Measurements from ENCODE around the gene GLIS1. TPM values are rescaled to one million over a fixed set of nuclear protein-coding genes. Genes with fewer than 3 reads are reported as not detected.

GLIS1 gene
- total RNA-seq, 1 experiment from 2014 or later: 0.42 TPM

GRCh38 chr1:53540604-53541262, 198.2 kb downstream of the GLIS1 start:
- DNase-seq: no peak
- Histone ChIP-seq H3K36me3 (replicated peaks; ENCODE audit: control insufficient read depth, insufficient read depth, low read length) (no peaks in the 10 kb centered on the region), H3K4me3 (ENCODE audit: insufficient read depth, low read depth, low read length) (no peak overlapping the region)

GRCh38 chr1:53539711-53540603, 199.0 kb downstream of the GLIS1 start:
- H3K4me3 ChIP-seq (ENCODE audit: insufficient read depth, low read depth, low read length): no peak overlapping the region
- H3K36me3 ChIP-seq (replicated peaks; ENCODE audit: control insufficient read depth, insufficient read depth, low read length): no peaks in the 10 kb centered on the region
- peak; percentile 64 for DNase-seq
- H3K27me3 ChIP-seq (ENCODE audit: control insufficient read depth, insufficient read depth, low read length): no peaks in the 10 kb centered on the region

More at GRCh38 chr1:53540604-53541262, 198.2 kb downstream of the GLIS1 start:
- no peaks in the 10 kb centered on the region for H3K27me3 ChIP-seq (ENCODE audit: control insufficient read depth, insufficient read depth, low read length)

GRCh38 chr1:53539226-53539625, 199.7 kb downstream of the GLIS1 start:
- H3K4me3 ChIP-seq (ENCODE audit: insufficient read depth, low read depth, low read length): no peak overlapping the region
- peaks cover 2% of the 10 kb centered on the region; the same call in 1 of the 2 replicates for H3K27me3 ChIP-seq (ENCODE audit: control insufficient read depth, insufficient read depth, low read length)
- no peaks in the 10 kb centered on the region for H3K36me3 ChIP-seq (replicated peaks; ENCODE audit: control insufficient read depth, insufficient read depth, low read length)
- DNase-seq: no peak

- Histone ChIP-seq H3K4me3 (ENCODE audit: insufficient read depth, low read depth, low read length) (no peak overlapping the region), H3K36me3 (replicated peaks; ENCODE audit: control insufficient read depth, insufficient read depth, low read length) (no peaks in the 10 kb centered on the region), H3K27me3 (ENCODE audit: control insufficient read depth, insufficient read depth, low read length) (peaks cover 2% of the 10 kb centered on the region; the same call in 1 of the 2 replicates)
- DNase-seq: no peak
Measured at GRCh38 chr1:53536606-53537005, 202.4 kb downstream of the GLIS1 start.

- Histone ChIP-seq H3K27me3 (ENCODE audit: control insufficient read depth, insufficient read depth, low read length) (peaks cover 2% of the 10 kb centered on the region; the same call in 1 of the 2 replicates), H3K4me3 (ENCODE audit: insufficient read depth, low read depth, low read length) (no peak overlapping the region), H3K36me3 (replicated peaks; ENCODE audit: control insufficient read depth, insufficient read depth, low read length) (no peaks in the 10 kb centered on the region)
- DNase-seq: no peak
Measured at GRCh38 chr1:53535846-53536245, 203.1 kb downstream of the GLIS1 start.

- no peak overlapping the region for H3K4me3 ChIP-seq (ENCODE audit: insufficient read depth, low read depth, low read length)
- H3K36me3 ChIP-seq (replicated peaks; ENCODE audit: control insufficient read depth, insufficient read depth, low read length): no peaks in the 10 kb centered on the region
- no peak for DNase-seq
- peaks cover 2% of the 10 kb centered on the region; the same call in 1 of the 2 replicates for H3K27me3 ChIP-seq (ENCODE audit: control insufficient read depth, insufficient read depth, low read length)
Measured at GRCh38 chr1:53535226-53535625, 203.7 kb downstream of the GLIS1 start.

- DNase-seq: no peak
- Histone ChIP-seq H3K36me3 (replicated peaks; ENCODE audit: control insufficient read depth, insufficient read depth, low read length) (no peaks in the 10 kb centered on the region), H3K27me3 (ENCODE audit: control insufficient read depth, insufficient read depth, low read length) (peaks cover 2% of the 10 kb centered on the region; the same call in 1 of the 2 replicates), H3K4me3 (ENCODE audit: insufficient read depth, low read depth, low read length) (no peak overlapping the region)
Measured at GRCh38 chr1:53532912-53533311, 206.1 kb downstream of the GLIS1 start.

- Histone ChIP-seq H3K36me3 (replicated peaks; ENCODE audit: control insufficient read depth, insufficient read depth, low read length) (no peaks in the 10 kb centered on the region), H3K4me3 (ENCODE audit: insufficient read depth, low read depth, low read length) (no peak overlapping the region), H3K27me3 (ENCODE audit: control insufficient read depth, insufficient read depth, low read length) (peaks cover 2% of the 10 kb centered on the region; the same call in 1 of the 2 replicates)
- no peak for DNase-seq
Measured at GRCh38 chr1:53532377-53532776, 206.6 kb downstream of the GLIS1 start.

- Histone ChIP-seq H3K4me3 (ENCODE audit: insufficient read depth, low read depth, low read length) (no peak overlapping the region), H3K36me3 (replicated peaks; ENCODE audit: control insufficient read depth, insufficient read depth, low read length) (no peaks in the 10 kb centered on the region), H3K27me3 (ENCODE audit: control insufficient read depth, insufficient read depth, low read length) (peaks cover 2% of the 10 kb centered on the region; the same call in 1 of the 2 replicates)
- no peak for DNase-seq
Measured at GRCh38 chr1:53530550-53530949, 208.4 kb downstream of the GLIS1 start.

GRCh38 chr1:53529555-53529954, 209.4 kb downstream of the GLIS1 start:
- peak; percentile 53 for DNase-seq
- no peaks in the 10 kb centered on the region for H3K36me3 ChIP-seq (replicated peaks; ENCODE audit: control insufficient read depth, insufficient read depth, low read length)
- no peaks in the 10 kb centered on the region; the same call in 1 of the 2 replicates for H3K27me3 ChIP-seq (ENCODE audit: control insufficient read depth, insufficient read depth, low read length)
- H3K4me3 ChIP-seq (ENCODE audit: insufficient read depth, low read depth, low read length): no peak overlapping the region

GRCh38 chr1:53527368-53527767, 211.6 kb downstream of the GLIS1 start:
- Histone ChIP-seq H3K27me3 (ENCODE audit: control insufficient read depth, insufficient read depth, low read length) (no peaks in the 10 kb centered on the region; the same call in 1 of the 2 replicates), H3K36me3 (replicated peaks; ENCODE audit: control insufficient read depth, insufficient read depth, low read length) (no peaks in the 10 kb centered on the region), H3K4me3 (ENCODE audit: insufficient read depth, low read depth, low read length) (no peak overlapping the region)
- DNase-seq: peak; percentile 64

GRCh38 chr1:53526451-53527101, 212.4 kb downstream of the GLIS1 start:
- peak; percentile 78 for DNase-seq
- H3K27me3 ChIP-seq (ENCODE audit: control insufficient read depth, insufficient read depth, low read length): no peaks in the 10 kb centered on the region; the same call in 1 of the 2 replicates
- H3K4me3 ChIP-seq (ENCODE audit: insufficient read depth, low read depth, low read length): no peak overlapping the region
- H3K36me3 ChIP-seq (replicated peaks; ENCODE audit: control insufficient read depth, insufficient read depth, low read length): no peaks in the 10 kb centered on the region

- Histone ChIP-seq H3K4me3 (ENCODE audit: insufficient read depth, low read depth, low read length) (no peak overlapping the region), H3K27me3 (ENCODE audit: control insufficient read depth, insufficient read depth, low read length) (no peaks in the 10 kb centered on the region; the same call in 1 of the 2 replicates), H3K36me3 (replicated peaks; ENCODE audit: control insufficient read depth, insufficient read depth, low read length) (no peaks in the 10 kb centered on the region)
- peak; percentile 89 for DNase-seq
Measured at GRCh38 chr1:53525595-53525994, 213.4 kb downstream of the GLIS1 start.

Measured in H7 (cell line).